Stimulated activated CD4-positive, alpha-beta T cell treated with anti-CD3 and anti-CD28 coated beads, Interleukin-15, amount 100 ng/mL, for 48 hours (primary cell): Measurements from ENCODE around the gene SDHAF3.

ENCODE experiments used
- DNase-seq, 2 donors: peaks; one replicate each; pipeline ENCODE4 v3.0.0-alpha.2; 2020; ENCODE audit warnings: low read depth in 2 of 2

Gene SDHAF3

DNA sequence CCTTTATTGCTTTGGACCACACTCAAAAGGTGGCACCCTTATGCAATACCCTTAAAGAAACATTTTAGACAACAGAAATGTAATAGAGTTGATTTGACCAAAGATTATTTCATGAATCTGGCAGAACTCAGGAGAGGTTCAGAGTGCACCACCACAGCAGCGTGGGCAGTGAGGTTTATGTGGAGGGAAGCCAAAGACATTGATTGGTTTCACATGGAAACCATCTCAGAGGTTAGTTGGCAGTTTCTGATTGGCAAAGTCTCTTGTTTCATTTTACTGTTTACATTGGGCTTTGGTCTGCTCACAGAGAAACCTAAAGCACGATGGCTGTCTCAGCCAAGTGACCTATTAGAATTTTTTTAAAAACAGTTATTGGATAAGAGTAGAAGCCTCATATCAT, 101.3 kb downstream of the SDHAF3 start:
- DNase-seq, result no peak

- no peak for DNase-seq
These were observed 101.7 kb downstream of the SDHAF3 start for GRCh38 chr7:97219237-97219636.

DNA sequence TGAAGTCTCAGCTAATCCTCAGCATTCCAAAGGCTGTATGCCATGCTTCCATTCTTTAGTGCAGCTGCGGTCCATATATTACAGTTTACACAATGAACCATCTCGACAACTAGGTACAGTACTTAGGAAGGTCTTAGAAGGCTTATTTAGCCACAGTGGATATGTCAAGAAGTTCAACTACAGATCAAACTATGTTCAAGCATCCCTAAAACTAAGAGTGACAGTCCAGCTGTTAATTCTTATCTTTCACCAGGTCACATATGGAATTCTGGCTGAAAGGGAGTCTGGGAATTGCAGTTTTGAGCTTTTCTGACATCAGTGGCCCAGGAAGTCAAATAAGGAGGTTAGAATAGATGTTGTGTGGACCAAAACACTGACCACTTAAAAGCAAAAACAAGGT, 106.8 kb downstream of the SDHAF3 start:
- no peak for DNase-seq

DNA sequence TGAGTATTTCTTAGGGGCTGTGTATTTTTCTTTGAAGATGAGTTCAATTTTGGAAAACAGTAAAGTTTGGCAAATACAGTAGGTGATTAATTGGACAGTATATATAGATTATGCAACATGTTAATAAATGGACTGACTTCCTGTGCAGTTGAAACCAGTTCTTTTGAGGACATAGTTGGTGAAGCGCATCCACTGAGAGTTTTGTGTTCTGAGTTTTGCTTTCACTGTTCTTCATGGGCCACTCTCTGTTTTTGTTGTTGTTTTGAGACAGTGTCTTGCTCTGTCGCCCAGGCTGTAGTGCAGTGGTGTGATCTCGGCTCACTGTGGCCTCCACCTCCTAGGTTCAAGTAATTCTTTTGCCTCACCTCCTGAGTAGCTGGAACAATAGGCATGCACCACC, 109.0 kb downstream of the SDHAF3 start:
- DNase-seq, result no peak
